GM18858 (cell line): Measurements from ENCODE around the gene CHCHD10.
"Not testable (repeated sequence)": the region's sequence is repeated elsewhere in the genome, so short reads cannot be mapped to it uniquely, and the experiment has no call there.

Experiments
- ATAC-seq: cut with Tn5 transposase; IDR thresholded peaks from one replicate; pipeline ENCODE4 v1.9.1; 2021; ENCODE audit not compliant: unreplicated experiment

Gene CHCHD10

GRCh38 chr22:23751441-23751996, 16.3 kb downstream of the CHCHD10 start:
- ATAC-seq: no peak

GRCh38 chr22:23750714-23751440, 16.9 kb downstream of the CHCHD10 start, which contains the start of gene ZNF70:
Gene ZNF70, minus strand, starts transcription at chr22:23751112. Its CDS starts 5,972 bp downstream, at chr22:23745140.
- ATAC-seq: no peak

GRCh38 chr22:23750367-23750713, 17.4 kb downstream of the CHCHD10 start:
- no peak for ATAC-seq

GRCh38 chr22:23749841-23750301, 17.9 kb downstream of the CHCHD10 start:
- no peak for ATAC-seq

- ATAC-seq: no peak
These were observed 22.0 kb downstream of the CHCHD10 start for GRCh38 chr22:23745791-23746190.

GRCh38 chr22:23744485-23744884, 23.3 kb downstream of the CHCHD10 start:
- no peak for ATAC-seq

GRCh38 chr22:23744001-23744400, 23.8 kb downstream of the CHCHD10 start:
- no peak for ATAC-seq

GRCh38 chr22:23743303-23743705, 24.5 kb downstream of the CHCHD10 start:
- ATAC-seq: no peak

GRCh38 chr22:23742505-23743264, 25.1 kb downstream of the CHCHD10 start:
- ATAC-seq: no peak

- ATAC-seq: no peak
These were observed 30.1 kb downstream of the CHCHD10 start for GRCh38 chr22:23737696-23738095.

- ATAC-seq: not testable (repeated sequence)
These were observed 39.7 kb downstream of the CHCHD10 start for GRCh38 chr22:23728108-23728507.

GRCh38 chr22:23722724-23723123, 45.0 kb downstream of the CHCHD10 start:
- ATAC-seq: no peak

- no peak for ATAC-seq
These were observed 45.6 kb downstream of the CHCHD10 start for GRCh38 chr22:23722160-23722559.

- no peak for ATAC-seq
These were observed 46.9 kb downstream of the CHCHD10 start for GRCh38 chr22:23720855-23721254.

- no peak for ATAC-seq
These were observed 49.2 kb downstream of the CHCHD10 start for GRCh38 chr22:23718371-23719165.

GRCh38 chr22:23716811-23717801, 50.7 kb downstream of the CHCHD10 start:
- no peak for ATAC-seq
